HG03066 (cell line): ENCODE measurements around the gene CD247.
A peak's percentile ranks its signal among the peaks of the same experiment; 100 is the strongest.

Source experiments
- ATAC-seq: cut with Tn5 transposase; IDR thresholded peaks from one replicate; pipeline ENCODE4 v1.9.1; 2021; ENCODE audit warnings: low read depth; ENCODE audit not compliant: unreplicated experiment

The CD247 gene

GRCh38 chr1:167542109-167543032, 24.0 kb upstream of the CD247 start:
- no peak for ATAC-seq

GRCh38 chr1:167541610-167542009, 23.3 kb upstream of the CD247 start:
- ATAC-seq, result no peak

DNA sequence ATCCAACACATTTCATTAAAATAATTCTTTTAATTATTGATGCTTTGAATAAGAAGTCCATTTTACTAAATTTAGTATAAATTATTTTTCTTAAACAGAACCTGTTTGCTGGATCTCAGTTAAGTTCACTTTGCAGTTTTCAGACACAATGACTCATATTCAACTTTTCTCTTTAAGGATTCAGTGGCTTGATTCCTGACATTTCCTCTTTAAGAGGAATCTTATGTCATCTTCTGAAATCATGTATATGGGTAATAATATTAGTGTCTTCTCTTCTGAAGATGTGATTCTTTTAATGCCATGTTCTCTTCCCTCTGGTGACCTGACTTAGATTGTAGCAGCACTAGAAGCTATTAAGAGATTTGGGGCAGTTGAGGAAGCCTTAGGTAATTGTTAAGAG, 22.7 kb upstream of the CD247 start:
- ATAC-seq, result no peak

- ATAC-seq, result no peak
Measured at GRCh38 chr1:167538657-167539056, 20.3 kb upstream of the CD247 start.

DNA sequence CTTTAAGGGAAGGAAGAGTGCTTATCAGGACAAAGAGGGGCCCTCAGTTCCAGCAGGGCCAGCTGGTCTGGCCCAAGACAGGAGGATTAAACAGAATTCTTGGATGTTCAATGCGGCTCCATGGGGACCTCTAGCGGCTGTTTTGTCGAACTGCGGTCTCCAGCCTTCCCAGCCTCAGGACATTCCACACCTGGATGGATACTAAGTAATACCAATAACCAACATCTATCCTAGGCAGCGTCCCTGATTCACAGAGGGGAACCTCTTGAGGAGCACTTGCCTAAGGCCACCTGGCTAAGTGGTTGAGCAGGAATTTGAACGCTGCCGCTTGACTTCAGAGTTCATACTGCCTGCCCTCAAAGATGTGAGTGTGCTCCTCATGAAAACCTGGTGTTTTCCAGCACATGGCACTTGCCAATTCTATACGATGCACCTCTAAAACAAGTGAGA, 15.5 kb upstream of the CD247 start:
- peak; percentile 67 for ATAC-seq

- ATAC-seq, result no peak
Measured at GRCh38 chr1:167532964-167533824, 14.9 kb upstream of the CD247 start.

DNA sequence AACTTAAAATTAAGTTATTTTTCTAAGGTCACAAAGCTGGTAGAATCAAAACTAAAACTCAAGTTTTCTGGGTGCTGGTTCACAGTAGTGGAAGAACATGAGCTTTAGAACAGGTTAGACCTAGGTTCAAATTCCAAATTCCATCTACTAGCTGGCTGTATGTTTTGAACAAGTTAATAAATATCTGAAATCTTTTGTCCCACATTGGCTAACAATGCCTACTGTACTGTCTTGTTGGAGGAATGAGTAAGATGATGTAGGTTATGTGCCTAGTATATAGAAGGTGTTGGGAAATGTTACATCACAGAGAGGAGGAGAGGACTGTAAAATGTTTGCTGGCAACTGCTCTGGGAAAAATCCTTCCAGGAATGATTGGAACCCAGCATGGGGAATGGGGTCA, 14.0 kb upstream of the CD247 start:
- ATAC-seq, result no peak

DNA sequence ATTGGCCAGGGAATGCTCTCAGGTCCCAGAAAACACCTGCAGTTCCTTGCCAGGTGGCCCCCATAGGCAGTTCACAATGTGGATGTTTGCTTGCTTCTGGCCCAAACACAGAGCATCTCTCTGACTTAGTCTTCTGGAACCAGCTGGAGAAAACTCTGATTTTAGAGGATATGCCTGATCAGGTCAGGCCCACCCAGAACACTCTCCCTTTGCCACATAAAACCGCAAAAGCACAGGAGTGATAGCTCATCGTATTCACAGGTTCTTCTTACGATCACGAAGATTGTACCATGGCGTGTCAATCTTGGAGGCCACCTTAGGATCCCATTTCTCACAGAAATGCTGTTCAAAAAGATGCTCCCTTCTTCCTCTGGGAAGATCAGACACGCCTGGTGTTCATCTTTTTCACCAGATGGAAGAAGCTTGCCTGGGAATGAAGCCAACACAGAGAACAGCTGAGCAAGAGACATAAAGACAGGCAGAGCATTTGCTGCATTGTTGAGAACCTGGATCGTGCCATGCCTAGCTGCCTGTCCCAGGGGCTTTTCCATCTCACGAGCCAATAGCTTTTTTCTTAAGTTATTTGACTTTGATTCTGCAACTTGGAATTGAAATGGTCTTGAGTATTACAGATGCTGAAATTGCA, 11.6 kb upstream of the CD247 start:
- no peak for ATAC-seq

GRCh38 chr1:167528057-167528728, 9.9 kb upstream of the CD247 start:
- no peak for ATAC-seq

DNA sequence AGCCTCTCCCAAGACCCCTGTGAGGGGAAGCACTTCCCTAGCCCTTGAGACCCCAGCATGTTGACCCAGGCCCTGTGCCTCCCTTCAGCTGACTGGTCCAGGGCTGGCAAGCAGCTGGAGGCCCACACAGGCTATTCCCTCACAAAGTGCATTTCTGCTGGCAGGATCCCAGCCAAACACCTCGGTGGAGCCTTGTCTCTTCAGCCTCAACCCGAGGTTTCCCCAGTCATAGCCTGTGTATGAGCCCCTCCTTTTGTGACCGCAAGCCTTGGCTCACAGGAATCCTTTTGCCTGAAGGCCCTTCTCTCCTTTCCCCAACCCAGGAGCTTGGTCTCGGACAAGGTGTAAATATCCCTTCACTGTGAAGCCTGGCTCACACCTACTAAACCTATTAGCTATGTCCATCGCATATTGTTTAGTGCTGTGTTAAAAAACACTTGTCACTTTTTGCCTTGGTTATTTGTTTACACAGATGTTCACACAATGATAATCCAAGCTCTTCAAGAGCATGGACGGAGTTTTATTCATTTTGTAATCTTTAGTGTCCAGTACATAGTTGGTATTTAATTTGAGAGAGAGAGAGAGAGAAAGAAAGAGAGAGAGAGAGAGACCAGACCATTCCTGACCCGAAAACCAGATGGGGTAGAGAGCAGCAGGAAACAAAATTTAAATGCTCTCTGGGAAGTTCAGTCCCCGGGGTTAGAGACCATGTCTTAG, 8.5 kb upstream of the CD247 start:
- no peak for ATAC-seq

GRCh38 chr1:167524651-167525050, 6.3 kb upstream of the CD247 start:
- ATAC-seq, result no peak

DNA sequence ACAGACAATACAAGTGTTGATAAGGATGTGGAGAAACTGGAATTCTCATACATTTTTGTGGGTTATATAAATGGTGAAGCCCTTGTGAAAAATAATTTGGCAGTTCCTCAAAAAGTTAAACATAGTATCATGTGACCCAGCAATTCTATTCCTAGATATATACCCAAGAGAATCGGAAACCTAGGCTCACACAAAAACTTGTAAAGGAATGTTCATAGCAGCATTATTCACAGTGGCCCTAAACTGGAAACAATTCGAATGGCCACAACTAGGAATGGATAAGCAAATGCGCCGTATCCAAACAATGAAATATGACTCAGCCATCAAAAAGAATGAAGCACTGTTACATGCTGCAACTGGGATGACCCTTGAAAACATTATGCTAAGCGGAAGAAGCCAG, 3.9 kb upstream of the CD247 start:
- no peak for ATAC-seq

DNA sequence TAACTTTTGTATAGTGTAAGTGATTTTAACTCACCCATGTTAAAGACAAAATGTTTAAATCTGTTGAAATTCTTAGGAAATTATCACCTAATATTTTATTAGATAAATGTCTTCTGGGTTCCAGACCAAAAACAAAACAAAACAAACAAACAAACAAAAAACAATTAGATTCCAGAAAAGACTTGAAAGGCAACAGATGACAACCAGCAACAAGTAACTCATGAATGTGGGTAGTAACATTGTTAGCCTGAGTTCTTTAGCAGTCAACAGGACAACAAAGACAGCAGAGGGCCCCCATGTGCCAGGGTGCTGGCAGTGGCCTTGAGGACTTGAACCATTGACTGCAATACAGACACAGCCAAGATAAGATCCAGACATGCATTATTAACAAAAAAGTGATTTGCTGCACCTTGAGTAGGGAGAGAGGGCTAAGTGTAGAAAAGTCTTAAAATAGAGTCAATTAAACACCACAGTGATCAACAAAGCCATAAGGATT, 2.4 kb upstream of the CD247 start:
- no peak for ATAC-seq

DNA sequence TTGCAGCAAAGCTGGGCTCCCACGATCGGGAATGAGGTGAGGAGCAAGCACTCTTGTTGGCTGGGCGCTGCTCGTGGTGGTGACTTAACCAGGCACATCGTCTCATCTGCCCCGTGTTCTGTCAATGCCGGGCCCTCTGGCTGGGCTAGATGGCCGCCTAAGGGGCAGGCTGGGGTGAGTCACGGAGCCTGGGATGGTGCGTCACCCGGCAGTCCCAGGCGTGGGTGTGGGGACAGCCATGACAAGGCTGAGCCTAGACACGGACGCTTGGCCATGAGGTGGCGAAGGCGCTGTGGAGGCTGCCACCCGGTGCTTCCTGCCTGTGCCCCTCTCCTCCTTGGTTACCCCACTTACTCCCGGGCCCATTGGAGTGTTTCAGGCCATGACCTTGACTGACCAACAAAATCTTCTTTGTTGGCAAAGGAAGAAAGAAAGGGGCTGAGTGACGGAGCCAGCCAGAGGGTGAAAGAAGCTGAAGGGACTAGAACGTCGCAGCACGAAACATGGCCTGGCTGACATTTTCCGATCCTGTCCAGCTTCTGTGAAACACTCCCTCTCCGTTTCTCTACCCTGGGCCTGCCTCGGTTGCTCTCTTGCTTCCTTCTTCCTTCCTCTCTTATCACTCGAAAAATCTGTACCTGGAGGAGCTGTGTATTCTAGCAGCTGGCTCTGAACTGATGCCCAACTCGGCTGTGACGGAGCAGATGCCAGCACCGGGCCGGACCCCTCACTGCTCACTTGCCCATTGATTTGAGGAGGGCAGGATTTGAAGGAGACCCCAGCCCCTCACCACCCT, 596 bp downstream of the CD247 start:
- ATAC-seq, result no peak

DNA sequence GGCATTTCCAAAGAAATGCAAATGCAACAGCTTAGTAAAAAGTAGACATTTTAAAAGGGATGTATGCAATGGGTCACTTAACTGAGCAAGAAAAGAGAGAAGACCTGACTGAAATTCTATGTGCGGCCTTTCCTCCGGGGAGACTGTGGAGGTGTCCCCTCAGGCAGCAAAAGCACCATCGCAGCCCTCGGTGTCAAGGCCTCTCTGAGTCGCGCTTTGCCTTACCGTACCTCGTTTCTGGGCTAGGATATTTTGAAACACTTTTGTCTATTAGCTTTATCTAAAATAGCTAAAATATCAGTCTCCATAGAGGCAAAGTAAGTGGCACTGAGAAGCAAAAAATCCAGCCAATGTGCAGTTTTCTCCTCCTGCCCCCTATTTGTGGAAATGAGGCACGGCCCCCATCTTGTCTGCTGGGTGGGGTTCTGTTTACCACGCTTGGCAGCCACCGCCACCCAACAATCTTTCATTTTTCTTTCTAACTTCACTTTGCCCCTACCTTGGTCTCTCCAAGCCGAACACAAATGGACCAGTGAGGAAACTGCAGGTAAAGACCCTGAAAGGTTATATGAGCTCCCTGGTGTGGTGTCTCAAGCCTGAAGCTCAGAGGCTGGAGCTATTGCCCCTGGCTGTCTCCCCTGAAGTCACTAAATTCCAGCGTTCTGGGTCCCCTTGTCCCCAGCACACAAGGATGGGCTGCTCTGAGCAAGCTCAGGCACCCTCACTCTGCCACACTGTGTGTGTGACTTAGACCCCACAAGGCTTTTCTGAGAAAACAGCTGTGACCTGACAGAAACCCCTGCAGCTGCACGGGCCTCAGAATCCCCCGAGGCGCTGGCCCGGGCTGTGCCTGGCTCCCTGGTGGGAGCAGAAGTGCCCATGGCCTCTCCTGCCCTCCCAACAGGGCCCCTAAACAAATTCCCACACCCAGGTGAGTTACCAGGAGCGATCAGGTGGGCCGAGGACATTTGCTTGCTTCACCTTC, 1.6 kb downstream of the CD247 start:
- ATAC-seq, result no peak

DNA sequence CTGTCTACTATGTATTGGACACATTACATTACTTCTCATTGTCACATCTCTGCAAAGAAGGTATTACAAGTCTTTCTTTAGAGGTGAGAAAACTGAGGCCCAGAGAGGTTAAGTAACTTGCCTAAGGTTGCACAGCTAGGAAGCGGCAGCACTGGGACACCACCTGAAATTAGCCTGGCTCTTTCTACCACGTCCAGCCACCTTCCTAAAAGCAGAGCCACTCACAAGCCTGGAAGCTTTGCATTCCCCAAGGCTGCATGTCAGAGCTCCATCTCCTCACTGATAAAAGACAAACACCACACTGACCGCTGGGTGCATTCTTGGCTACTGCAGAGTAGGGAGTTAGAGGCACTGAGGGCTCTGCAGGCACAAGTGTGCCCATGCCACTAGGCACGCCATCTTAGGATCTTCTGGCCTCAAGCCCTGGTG, 2.4 kb downstream of the CD247 start:
- no peak for ATAC-seq

DNA sequence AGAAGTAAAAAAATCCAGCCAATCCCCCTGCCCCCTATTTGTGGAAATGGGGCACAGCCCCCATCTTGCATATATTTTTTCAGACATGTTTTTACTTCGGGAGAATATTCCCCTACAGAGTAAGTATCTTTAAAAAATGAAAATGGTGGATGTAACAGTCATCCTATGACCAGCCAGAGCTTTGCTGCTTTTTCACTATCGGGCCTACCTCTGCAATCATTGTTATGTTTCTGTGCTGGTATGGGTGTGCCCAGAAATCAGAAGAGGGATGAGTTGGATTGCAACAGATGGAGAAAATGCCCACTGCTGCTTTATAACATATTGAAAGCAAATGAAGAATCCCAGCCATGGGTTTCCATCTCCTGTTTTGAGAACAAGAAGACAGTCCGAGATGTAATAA, 2.9 kb downstream of the CD247 start:
- ATAC-seq, result no peak

DNA sequence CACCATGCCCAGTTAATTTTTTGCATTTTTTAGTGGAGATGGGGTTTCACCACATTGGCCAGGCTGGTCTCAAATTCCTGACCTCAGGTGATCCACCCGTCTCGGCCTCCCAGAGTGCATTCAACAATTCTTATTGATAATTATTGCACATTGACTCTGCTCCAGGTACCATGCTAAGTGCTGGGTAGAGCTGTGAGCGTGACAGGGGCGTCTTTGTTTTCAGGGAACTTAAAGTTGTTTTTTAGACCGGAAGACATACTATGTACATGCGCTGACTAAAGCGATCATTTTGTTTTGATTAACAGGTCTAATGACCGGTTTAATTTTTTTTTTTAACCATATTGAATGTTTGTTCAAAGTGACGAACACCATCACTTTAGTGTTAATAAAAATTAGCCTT, 4.0 kb downstream of the CD247 start:
- no peak for ATAC-seq
